MM.1S (cell line): ENCODE results near the gene SYNE4.

Experiments used
- EZH2 ChIP-seq: fragments of 300-600 bp; sonication (generic); optimal IDR thresholded peaks from 2 replicates; pipeline ENCODE3; 2017; ENCODE audit warnings: low read depth, mild to moderate bottlenecking, antibody characterized with exemption, low read length, mixed read lengths
- EZH2phosphoT487 ChIP-seq: fragments of 300-600 bp; sonication (generic); IDR thresholded peaks from 2 replicates; pipeline ENCODE4 v1.6.1; 2018; ENCODE audit warnings: antibody characterized with exemption, low read length
- TF ChIP-seq, protein P1 (sequence below): fragments of 300-600 bp; sonication (generic); IDR thresholded peaks from 2 replicates; pipeline ENCODE4 v1.5.1; 2016; ENCODE audit warnings: antibody characterized with exemption, low read length, mixed read lengths

DNA sequence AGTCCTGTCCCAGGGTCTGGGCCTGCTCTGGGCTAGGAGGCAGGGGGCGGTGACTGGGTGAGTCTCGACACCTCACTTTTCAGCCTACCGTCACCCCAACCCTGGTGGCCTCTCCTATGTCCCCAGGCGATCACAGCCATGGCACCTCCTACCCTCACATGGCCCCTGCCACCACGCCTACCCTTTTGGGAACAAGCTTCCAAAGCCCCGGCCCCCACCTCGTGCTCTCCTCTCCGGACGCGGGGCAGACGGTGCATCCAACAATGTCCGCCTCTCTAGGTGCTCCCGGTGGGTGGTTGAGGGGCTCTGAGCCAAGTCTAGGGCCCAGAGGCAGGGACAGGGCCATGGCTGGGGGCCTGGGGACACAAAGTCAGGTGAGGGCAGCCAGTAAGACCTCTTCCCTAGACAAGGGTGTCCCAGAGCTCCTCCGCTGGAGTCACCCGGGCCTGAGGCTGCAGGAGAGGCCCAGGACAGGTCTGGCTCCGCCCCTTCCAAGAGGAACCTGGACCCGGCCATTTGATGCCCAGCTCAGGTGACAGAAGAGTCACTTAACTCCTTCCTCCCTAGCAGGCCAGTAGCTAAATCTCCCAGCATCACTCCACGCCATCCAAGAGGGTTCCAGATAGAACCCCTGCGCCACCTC lies at the start of gene SYNE4:
- TF ChIP-seq, protein P1, sequence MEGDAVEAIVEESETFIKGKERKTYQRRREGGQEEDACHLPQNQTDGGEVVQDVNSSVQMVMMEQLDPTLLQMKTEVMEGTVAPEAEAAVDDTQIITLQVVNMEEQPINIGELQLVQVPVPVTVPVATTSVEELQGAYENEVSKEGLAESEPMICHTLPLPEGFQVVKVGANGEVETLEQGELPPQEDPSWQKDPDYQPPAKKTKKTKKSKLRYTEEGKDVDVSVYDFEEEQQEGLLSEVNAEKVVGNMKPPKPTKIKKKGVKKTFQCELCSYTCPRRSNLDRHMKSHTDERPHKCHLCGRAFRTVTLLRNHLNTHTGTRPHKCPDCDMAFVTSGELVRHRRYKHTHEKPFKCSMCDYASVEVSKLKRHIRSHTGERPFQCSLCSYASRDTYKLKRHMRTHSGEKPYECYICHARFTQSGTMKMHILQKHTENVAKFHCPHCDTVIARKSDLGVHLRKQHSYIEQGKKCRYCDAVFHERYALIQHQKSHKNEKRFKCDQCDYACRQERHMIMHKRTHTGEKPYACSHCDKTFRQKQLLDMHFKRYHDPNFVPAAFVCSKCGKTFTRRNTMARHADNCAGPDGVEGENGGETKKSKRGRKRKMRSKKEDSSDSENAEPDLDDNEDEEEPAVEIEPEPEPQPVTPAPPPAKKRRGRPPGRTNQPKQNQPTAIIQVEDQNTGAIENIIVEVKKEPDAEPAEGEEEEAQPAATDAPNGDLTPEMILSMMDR = no peak
- TF ChIP-seq EZH2 (no peak), EZH2phosphoT487 (no peak)
